Measurements from ENCODE around the gene SGCG.

SGCG gene

DNA sequence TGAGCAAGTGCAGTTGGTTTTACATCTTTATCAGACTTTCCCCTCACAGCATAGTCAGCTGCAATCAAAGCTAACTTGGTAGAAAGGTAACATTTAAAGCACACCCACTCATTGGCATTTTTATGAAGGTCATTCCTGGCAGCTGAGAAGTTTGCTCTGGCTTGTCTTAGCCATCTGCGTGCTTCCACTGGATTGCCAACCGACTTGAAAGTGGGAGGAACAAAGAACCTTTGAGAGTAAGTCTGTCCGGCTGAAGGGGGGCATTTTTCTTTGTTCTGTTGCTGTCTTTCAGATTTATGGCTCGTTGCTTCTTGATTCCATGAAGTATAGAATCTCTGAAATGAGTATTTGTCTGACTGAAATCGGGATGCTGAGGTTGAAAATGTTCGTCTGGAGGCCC lies 149.6 kb downstream of the SGCG start:
- DNase-seq (ENCODE audit: low spot score) = no peak

DNA sequence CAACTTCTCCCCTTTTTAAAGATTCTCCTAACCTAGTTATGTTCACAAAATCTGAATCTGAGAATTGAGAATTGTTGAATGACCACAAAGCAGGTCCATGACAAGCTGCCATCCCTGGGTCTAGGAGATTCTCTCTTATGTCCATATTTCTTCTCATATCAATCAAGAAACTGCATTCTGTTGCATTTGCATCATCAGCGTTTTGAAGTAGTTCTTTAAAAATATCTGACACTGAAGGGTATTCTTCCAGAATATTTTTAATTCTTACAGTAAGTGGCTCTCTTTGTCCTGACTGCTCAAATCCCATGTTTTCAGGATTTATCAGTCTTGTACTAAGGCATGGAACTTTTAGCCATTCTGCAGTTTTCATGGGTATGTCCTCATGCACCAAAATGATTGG lies 158.4 kb downstream of the SGCG start:
- DNase-seq (ENCODE audit: low spot score) = no peak

DNA sequence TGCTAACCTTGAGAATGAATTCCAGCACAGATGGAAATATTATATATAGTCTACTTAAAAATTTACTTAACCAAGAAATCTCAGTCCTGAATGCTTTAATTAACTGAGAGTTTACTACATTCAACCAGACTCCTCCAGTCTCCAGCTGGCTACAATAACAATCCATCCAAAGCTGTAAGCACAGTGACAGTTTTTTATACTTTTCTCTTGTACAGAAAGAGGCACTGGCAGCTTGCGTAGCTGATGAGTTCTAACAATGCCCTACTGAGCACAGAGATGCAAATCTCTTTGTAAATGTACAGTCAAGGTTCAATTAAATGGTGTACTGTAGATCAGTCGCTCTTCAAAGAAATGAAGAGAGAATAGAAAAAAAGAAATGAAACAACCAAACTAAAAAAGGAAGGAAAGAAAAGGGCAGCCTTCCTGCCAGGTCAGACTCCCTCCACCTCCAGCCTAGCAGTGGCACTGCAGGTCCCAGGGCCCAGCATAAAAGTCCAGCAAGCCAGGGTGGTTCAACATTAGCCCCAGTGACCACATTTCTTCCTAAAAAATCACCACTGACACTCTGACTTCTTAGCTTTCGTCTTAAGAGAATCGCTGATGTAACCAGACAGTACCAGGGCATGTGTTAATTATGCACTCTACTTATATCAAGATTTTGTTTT lies 164.3 kb downstream of the SGCG start:
- DNase-seq (ENCODE audit: low spot score) = no peak

DNA sequence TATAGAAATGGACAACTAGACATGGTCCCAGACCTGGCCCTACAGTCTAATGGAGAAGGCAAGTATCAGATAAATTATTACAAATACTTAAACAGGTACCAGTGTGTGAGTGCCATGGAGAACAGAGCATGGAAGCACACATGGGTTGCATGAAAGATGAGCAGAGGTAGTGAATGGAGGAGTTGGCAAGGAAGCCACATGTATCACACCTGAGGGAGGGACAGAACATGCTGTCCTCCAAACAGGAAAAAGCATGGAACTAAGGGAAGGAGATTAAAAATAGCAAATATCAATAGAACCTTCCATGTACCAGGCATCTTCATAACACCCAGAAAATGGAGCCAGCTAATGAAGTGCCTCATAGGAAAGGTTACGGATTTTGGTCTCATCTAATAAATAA lies 166.8 kb downstream of the SGCG start:
- no peak for DNase-seq (ENCODE audit: low spot score)

DNA sequence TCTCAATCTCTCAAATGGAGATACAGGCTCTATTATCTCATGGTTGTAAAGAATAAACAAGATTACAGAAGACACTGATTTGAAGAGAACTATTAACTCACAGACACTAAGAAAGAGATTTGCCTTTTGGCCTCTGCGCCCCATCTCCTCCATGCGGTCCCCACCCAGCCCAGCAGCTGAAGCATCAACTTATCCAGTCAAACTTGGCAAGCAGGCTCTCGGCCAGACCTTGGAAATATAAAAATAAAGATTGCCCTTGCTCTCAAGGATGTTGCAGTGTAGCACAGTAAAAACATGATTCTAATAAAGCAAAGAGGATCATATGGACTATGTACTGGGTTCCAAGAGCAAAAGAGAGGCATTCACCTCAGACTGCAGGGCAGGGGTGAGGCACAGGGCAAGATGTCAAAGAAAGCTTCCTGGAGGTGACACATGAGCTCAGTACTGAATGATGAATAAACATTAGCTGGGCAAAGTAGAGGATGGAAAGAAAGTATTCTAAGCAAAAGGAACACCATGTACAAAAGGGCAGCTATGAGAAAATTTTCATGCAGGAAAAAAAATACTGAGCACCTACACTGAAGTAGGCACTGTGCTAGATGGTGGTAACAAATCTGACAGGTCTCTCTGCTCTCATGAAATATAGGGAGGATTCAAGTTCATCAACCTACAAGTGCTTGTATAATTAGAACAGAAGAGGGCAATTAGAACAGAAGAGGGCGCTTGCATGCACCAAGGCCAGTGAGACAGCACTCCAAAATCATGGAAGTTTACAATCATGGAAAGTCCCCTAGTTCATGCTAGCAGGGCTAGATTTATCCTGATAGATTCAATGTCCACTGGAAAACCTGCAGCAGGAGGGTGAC lies 167.7 kb downstream of the SGCG start:
- no peak for DNase-seq (ENCODE audit: low spot score)

DNA sequence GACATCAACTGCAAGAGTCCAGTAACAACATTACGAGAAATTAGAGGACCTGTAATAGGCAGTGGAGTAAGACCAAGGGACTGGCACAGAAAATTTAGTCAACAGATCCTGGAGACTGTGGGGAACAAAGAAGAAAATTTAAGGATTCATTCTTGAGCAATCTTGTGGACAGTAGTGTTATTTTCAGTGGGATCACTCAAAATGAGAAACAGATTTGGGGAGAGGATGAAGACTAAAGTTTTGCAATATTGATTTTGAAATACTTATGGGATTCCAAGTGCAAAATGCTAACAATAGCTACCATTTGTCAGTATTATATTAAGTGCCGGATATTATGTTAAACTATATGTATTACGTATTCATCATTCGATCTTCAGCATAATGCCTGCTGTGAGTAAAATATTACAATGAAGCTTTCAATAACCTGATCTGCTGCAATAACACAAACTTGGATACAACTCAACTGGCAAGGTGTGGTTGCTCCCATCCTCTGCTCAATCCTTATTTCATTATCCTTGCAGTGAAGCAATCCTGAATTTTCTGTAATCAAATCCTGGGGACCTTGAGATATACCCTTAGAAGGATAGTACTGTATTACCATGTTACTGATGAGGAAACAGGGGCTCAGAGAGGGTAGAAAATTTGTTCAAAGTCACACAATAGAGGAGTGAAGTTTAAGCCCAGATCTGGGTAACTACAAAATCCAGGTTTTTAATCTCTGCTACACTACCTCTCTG lies 168.6 kb downstream of the SGCG start:
- DNase-seq (ENCODE audit: low spot score) = no peak

DNA sequence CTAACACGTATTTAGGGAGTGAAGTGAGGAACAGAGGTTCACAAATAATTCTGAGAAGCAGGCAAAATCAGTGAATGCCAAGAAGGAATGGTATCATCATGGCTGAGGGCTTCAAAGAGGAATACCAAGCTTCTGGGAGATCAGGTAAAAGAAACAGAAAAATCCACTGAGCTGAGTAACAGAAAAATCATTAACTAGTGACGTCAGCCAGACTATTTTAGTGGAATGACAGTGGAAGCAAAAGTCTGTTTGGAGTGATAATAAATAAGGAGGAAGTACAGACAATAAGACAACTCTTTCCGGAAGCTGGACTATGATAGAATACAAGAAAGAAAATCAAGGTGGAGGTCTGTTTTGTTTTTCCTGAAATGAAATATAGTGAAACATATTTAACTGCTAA lies 169.2 kb downstream of the SGCG start:
- no peak for DNase-seq (ENCODE audit: low spot score)

DNA sequence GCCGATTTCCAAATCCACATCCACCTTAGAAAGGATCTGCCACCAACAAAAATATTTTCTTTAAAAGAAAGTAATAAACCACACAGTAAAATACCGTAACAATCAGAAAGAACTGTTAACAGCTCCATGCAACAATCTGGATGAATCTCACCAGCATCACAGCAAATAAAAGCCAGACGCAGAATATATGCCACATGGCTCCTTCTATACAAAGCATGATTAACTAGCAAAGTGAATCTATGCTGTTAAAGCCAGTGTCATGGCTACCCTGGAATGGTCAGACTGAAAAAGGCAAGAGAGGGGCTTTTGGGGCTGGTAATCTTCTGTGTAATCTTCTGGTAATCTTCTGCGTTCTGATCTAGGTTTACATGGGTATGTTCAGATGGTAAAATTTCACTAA lies 171.4 kb downstream of the SGCG start:
- DNase-seq (ENCODE audit: low spot score) = no peak

DNA sequence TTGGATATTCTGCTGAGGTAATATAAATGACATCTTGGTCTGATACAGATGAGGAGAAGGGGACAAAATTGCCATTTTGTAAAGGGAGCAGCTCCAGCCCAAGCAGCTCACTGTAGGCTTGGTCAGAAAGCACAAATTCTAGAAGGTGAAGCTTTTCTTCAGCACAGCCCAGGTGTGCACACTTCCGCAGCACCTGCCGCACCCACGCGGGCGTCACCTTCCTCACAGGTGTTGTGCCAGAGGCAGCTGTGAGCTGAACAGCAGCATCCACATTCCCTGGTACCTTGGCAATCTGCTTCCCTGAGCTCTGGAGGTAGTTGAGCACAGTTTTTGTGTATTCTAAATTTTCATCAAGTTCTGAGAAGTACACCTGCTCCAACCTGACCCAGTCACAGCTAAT lies 173.7 kb downstream of the SGCG start:
- DNase-seq (ENCODE audit: low spot score) = no peak

DNA sequence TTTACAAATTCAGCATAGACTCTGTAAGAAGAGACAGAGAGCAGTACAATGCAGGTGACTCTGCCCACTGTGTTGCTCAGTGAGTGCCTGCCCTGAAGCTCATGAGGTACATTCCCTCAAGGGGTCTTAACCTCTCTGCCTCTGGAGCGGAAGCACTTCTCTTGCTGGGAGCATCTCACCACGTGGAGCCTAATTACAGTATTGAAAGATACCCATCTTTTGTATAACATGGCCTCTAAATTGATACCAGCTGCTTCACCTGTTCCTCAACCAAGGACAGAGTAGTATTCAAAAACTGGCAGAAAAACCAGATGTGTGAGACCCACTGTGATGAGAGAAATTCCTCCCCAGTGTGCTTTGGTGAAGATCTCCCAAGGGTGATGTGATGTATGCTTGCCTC lies 175.6 kb downstream of the SGCG start:
- no peak for DNase-seq (ENCODE audit: low spot score)

DNA sequence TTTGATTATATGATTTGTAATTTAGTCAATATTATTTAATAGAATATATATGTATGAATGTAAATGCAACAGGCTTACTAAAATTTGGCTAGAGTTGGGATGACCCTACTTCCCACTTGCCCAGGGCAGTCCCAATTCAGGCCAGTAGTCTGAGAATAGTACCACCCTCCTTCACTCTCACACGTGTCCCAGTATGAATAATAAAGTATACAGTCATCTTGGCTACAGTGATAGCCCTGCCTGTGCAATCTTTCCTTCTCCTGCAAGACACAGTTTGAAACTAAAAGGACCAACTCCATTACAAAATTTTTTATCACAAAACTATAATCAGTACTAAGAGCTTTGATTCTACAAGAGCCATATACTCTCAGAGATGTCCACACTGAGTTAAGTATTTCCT lies 176.6 kb downstream of the SGCG start:
- DNase-seq (ENCODE audit: low spot score) = no peak

DNA sequence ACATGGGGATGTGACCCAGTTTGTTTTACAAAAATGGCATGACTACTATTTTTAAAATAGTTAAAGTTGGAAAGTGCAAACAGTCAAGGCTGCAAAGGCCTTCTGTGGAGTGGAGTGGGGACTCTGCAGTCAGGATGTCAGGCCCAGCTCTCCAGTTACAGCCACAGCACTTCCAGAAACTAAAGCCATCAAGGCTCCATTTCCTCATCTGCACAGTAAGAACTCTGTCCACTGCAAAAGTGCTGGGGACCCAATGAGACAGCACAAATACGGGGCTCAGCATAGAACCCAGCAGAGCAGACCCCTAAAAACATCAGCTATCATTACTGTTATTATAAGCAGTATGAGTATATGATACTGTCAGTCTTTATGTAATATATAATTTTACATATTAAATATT lies 179.1 kb downstream of the SGCG start:
- no peak for DNase-seq (ENCODE audit: low spot score)

DNA sequence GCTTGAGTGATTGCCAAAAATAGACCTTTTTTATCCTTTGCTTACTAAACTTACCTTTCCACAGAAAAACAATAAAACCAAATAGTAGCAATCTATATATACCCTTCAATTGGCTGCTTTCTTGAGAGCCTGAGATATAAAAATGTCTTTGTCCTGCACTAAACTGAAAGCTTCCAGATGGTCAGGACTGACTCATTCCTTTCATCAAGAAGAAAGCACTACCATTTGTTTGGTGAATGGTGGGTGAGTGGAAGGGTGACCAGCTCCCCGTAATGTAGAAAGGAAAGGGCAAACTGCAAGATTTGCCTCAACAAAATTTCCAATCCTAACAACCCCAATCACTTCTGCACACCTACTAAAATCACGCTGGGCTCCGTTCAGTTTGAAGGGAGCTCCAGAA lies 184.9 kb downstream of the SGCG start:
- DNase-seq (ENCODE audit: low spot score) = no peak

DNA sequence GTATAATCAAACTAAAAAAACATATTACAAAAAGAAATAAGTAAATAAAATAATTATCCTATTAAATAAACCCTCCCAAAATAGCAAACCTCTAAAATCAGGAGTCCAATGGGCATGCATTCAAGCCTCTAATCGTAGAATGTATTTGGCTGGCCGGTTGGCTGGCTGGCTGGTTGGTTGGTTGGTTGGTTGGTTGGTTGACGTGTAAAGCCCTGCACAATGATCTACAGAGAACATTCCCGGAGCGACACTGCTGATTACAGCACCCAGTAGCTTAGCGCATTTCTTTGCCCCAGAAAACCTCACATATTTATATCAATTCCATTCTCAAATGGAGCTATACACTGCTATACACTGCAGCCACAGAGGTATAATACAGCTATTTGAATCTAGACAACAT lies 187.1 kb downstream of the SGCG start:
- no peak for DNase-seq (ENCODE audit: low spot score)

DNA sequence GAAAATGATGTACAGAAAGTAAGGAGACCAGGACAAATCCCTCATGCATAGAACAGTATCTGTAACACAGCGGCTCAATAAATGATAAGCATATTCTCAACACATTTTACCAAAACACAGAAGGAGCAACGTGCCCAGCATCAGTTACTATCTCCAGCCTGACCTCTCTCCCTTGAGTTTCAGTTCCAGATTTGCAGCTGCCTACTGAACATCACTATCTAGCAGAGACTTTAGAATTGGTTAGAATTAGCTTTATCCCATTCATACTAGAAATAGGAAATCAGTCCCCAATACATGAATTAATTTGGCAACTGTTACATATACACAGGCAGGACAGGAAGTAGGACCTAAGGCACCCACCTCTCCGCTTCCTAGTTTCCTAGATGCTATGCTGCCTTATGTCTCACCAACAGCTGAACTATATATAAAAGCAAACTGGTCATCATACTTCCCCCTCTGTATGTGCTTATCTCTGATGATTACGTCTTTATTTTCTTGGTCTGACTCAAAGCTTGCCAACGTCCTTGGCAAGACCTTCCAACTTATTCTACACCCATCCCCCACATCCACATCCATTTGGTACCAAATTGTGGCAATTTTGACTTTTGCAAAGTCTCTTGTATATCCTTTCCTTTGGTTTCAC lies 191.6 kb downstream of the SGCG start:
- peak; percentile 39 for DNase-seq (ENCODE audit: low spot score)

Data from hepatic stellate cell (primary cell).